ENCODE results near the gene SYN1. TPM values are rescaled to one million over a fixed set of nuclear protein-coding genes. Genes with fewer than 3 reads are reported as not detected.

SYN1 gene
- polyA plus RNA-seq, 1 experiment, result 0.23 TPM

- no peak for TF ChIP-seq CTCF (IDR thresholded peaks at IDR 0.05; ENCODE audit: insufficient read depth, low read depth, low read length)
- H3K4me3 ChIP-seq (ENCODE audit: low read depth, low read length), result peak overlapping the region; percentile 27
- POLR2A ChIA-PET, result interaction anchor here (0.5 kb wide), 1 partner anchor 11 kb away, joined by 12 read pairs; no protein-coding TSS in a partner anchor
- DNase-seq (ENCODE audit: low read depth), result peak; percentile 43
- peaks cover 7% of the 10 kb centered on the region for H3K36me3 ChIP-seq (ENCODE audit: control insufficient read depth, insufficient read depth, low read length)
- CTCF ChIA-PET, result interaction anchor here (1.2 to 1.5 kb wide), 2 partner anchors 9 to 71 kb away, joined by 3 to 5 read pairs; partner anchors contain the start of gene TIMP1
- H3K27me3 ChIP-seq (ENCODE audit: control insufficient read depth, insufficient read depth, low read length), result no peaks in the 10 kb centered on the region
Measured at GRCh38 chrX:47573341-47574075, 46.1 kb downstream of the SYN1 start.

- POLR2A ChIA-PET, result interaction anchor here (0.5 kb wide), 1 partner anchor 11 kb away, joined by 12 read pairs; no protein-coding TSS in a partner anchor
- CTCF ChIA-PET, result interaction anchor here (1.5 kb wide), 1 partner anchor 71 kb away, joined by 5 read pairs; no protein-coding TSS in a partner anchor
- no peak for TF ChIP-seq CTCF (IDR thresholded peaks at IDR 0.05; ENCODE audit: insufficient read depth, low read depth, low read length)
- Histone ChIP-seq H3K36me3 (ENCODE audit: control insufficient read depth, insufficient read depth, low read length) (peaks cover 9% of the 10 kb centered on the region), H3K4me3 (ENCODE audit: low read depth, low read length) (no peak overlapping the region), H3K27me3 (ENCODE audit: control insufficient read depth, insufficient read depth, low read length) (no peaks in the 10 kb centered on the region)
- no peak for DNase-seq (ENCODE audit: low read depth)
Measured at GRCh38 chrX:47572773-47573340, 46.8 kb downstream of the SYN1 start.

- no peak for DNase-seq (ENCODE audit: low read depth)
- Histone ChIP-seq H3K27me3 (ENCODE audit: control insufficient read depth, insufficient read depth, low read length) (no peaks in the 10 kb centered on the region), H3K4me3 (ENCODE audit: low read depth, low read length) (no peak overlapping the region), H3K36me3 (ENCODE audit: control insufficient read depth, insufficient read depth, low read length) (peaks cover 13% of the 10 kb centered on the region)
- CTCF ChIA-PET, result no interaction called here
- TF ChIP-seq CTCF (IDR thresholded peaks at IDR 0.05; ENCODE audit: insufficient read depth, low read depth, low read length), result no peak
- POLR2A ChIA-PET, result no interaction called here
Measured at GRCh38 chrX:47571896-47572295, 47.8 kb downstream of the SYN1 start.

- peaks cover 15% of the 10 kb centered on the region for H3K36me3 ChIP-seq (ENCODE audit: control insufficient read depth, insufficient read depth, low read length)
- DNase-seq (ENCODE audit: low read depth), result no peak
- no peak overlapping the region for H3K4me3 ChIP-seq (ENCODE audit: low read depth, low read length)
- CTCF ChIA-PET, result no interaction called here
- POLR2A ChIA-PET, result no interaction called here
- no peak for TF ChIP-seq CTCF (IDR thresholded peaks at IDR 0.05; ENCODE audit: insufficient read depth, low read depth, low read length)
- H3K27me3 ChIP-seq (ENCODE audit: control insufficient read depth, insufficient read depth, low read length), result no peaks in the 10 kb centered on the region
Measured at GRCh38 chrX:47571215-47571614, 48.4 kb downstream of the SYN1 start.

- peaks cover 15% of the 10 kb centered on the region for H3K36me3 ChIP-seq (ENCODE audit: control insufficient read depth, insufficient read depth, low read length)
- H3K4me3 ChIP-seq (ENCODE audit: low read depth, low read length), result no peak overlapping the region
- no peaks in the 10 kb centered on the region for H3K27me3 ChIP-seq (ENCODE audit: control insufficient read depth, insufficient read depth, low read length)
- ChIA-PET CTCF (no interaction called here), POLR2A (no interaction called here)
- DNase-seq (ENCODE audit: low read depth), result no peak
- no peak for TF ChIP-seq CTCF (IDR thresholded peaks at IDR 0.05; ENCODE audit: insufficient read depth, low read depth, low read length)
Measured at GRCh38 chrX:47570794-47571193, 48.9 kb downstream of the SYN1 start.
